ENCODE data around the gene KLK7.

GRCh38 chr19:50963381-50963780 is 20.3 kb downstream of the KLK7 start:
- TF ChIP-seq CTCF (IDR thresholded peaks at IDR 0.05) (no peak), POLR2A (IDR thresholded peaks at IDR 0.05) (no peak)
